OCI-M2 (cell line): Measurements from ENCODE around the gene TMUB2.

ENCODE experiments used
- DNase-seq: peaks from one replicate; lab custom pipeline; 2025; ENCODE audit not compliant: unreplicated experiment; lab: John Stamatoyannopoulos, UW

Gene TMUB2

GRCh38 chr17:44176671-44177501 is 9.9 kb upstream of the TMUB2 start:
- DNase-seq: no peak

GRCh38 chr17:44177640-44178039 is 9.1 kb upstream of the TMUB2 start:
- DNase-seq: no peak

GRCh38 chr17:44178133-44178532 is 8.6 kb upstream of the TMUB2 start:
- no peak for DNase-seq

- no peak for DNase-seq
Measured at GRCh38 chr17:44183024-44183423, 3.7 kb upstream of the TMUB2 start.

- no peak for DNase-seq
Measured at GRCh38 chr17:44184212-44184810, 2.5 kb upstream of the TMUB2 start.

DNA sequence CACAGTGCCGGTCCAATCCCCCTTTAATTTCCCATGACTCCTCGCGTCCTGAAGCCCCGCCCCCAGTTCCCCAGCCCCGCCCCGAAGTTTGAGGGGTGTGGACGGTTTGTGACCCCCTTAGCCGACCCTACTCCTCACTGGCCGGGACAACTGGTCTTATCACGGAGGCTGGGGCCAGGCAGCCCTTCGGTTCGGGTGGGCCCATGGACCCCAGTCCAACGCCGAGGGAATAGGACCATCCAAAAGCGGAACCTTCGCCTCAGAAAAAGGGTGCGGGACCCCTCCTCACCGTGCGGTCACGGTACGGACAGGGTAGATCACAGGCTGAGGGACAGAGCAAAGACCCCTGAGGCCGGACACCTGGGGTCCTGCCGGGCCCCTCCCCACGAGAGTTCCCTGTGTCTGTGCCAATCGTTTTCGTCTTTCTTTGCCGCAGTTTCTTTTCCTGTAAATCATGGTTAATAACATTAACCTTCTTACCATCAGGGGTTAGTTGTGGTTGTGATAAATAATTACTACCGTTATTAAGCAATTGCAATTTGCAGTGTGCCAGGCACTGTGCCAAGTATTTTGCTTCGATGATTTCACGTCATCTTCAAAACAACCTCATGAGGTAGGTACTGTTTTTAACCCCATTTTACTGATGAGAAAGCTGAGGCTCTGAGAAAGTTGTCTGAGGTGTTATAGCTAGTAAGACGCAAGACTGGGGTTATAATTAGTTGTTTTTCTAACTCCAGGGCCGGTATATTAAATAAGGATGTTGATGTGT is 543 bp downstream of the TMUB2 start:
- DNase-seq: no peak

GRCh38 chr17:44188576-44189403 is 2.0 kb downstream of the TMUB2 start:
- DNase-seq: no peak

GRCh38 chr17:44190481-44190880 is 3.7 kb downstream of the TMUB2 start:
- DNase-seq: no peak

DNA sequence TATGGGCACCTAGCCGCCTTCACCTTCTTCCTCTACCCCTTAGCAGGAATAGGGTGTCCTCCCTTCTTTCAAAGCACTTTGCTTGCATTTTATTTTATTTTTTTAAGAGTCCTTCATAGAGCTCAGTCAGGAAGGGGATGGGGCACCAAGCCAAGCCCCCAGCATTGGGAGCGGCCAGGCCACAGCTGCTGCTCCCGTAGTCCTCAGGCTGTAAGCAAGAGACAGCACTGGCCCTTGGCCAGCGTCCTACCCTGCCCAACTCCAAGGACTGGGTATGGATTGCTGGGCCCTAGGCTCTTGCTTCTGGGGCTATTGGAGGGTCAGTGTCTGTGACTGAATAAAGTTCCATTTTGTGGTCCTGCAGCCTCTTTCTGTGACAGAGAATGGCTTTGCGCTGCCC is 4.6 kb downstream of the TMUB2 start:
- no peak for DNase-seq

GRCh38 chr17:44191941-44192496 is 5.2 kb downstream of the TMUB2 start:
- no peak for DNase-seq

GRCh38 chr17:44192750-44193149 is 6.0 kb downstream of the TMUB2 start:
- DNase-seq: no peak

GRCh38 chr17:44193326-44194084 is 6.7 kb downstream of the TMUB2 start:
- DNase-seq: no peak

DNA sequence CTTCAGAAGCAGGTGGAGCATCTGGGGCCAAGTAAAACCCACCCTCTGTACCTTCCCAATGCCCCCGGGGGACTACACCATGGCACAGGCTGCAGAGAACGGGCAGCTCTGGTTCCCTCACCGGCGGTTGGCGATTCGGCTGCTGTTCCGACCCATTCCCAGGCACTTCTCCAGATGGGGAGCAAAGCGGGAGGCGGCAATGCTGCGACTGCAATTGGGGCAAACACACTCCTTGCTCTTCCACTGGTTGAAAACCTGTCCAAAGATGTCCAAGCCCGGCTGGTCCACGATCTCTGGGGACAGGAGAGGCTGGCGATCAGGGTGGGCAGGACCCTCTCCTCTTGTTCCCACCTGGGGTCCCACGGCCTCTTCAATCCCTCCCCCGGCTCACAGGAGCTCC is 10.3 kb downstream of the TMUB2 start:
- no peak for DNase-seq

- DNase-seq: no peak
Measured at GRCh38 chr17:44197980-44198720, 11.4 kb downstream of the TMUB2 start.

DNA sequence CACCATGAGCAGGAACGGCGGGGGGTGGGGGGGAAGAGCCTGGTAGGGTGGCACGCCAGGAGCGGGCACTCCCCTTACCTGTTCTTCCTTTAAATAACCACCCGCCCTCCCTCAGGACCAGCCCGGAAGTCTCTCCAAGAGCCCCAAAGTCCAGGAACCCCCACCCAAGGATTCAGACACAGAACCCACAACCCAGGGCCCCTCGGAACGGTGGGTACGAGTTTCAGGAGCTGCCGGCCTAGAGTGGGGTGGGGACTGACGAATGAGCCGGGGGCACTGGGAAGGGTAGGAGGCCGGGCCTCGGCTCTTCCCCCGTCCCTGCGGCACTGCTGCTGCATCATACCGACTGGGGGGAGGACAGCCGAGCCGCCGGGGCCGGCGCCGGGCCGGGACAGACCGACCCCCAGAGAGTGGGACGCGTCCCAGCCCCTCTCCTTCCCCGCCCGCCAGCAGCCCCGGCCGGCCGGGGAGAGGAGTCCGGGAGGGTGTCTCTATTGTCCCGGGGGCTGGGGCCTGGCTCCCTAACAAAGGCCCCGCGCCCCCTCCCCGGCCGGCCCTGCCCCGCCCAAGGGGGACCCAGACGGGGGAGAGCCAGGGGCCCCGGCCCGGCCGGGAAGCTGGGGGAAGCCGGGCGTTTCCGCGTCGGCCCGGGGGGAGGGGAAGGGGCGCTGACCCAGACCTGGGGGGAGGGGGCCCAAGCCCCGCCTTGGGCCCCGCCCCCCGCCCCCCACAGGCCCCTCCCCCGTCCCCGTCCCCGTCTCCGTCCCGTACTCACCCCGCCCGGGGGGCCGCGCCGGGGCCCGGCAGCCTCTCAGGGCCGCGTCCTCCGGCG is 12.2 kb downstream of the TMUB2 start:
- DNase-seq: no peak

DNA sequence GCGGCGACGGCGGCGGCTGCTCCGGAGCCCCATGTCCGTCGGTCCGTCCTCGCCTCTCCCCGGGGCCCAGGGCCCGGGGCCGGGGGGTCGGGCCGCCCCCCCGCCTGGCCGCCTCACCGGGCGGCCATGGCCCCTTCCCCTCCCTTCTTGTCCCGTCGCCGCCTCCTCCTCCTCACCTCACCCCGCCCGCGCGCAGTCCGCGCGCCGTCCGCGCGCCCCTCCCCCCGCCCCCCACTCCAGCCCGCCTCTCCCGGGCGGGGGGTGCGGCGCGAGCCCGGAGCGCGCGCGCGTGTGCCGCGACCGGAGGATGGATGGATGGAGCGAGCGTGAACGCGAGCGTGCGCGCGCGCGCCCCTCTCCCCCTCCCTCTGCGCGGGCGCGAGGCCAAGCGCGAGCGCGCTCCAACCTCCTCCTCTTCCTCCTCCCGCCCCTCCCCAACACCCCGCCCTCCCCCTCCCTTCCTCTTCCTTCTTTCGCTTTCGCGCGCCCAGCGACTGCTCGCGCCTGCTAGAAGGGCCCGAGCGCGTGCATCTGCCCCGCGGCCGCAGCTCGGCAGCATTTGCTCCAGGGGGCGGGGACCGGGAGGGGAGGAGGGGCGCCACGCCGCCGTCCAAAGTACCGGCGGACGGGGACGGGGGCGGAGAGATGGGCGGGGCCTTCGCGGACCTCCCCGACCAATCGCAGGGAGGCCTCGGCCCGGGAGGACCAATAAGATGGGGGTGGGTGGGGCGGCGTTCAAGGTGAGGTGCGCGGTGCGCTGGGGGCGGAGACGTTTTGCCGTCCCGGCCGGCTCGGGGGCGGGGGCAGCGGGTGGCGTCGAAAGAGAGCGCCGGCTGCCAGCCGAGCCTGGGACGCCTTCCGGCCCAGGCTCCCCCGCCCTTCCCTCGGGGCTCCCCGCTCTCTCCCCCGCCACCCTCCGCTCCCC is 13.0 kb downstream of the TMUB2 start, which contains the start of gene ATXN7L3:
TSS of gene ATXN7L3 (minus strand) at position 332 of the 925 bp plus-strand sequence. CDS start 1,814 bp downstream, outside the sequence.
- peak; percentile 51 for DNase-seq

- no peak for DNase-seq
Measured at GRCh38 chr17:44200478-44201155, 13.8 kb downstream of the TMUB2 start.
